ENCODE measurements around the gene TGFBR3. TPM values are rescaled to one million over a fixed set of nuclear protein-coding genes. Genes with fewer than 3 reads are reported as not detected.

TGFBR3 gene
- total and polyA plus RNA-seq, 9 of the 15 experiments (the other 6 are each of a cell fraction or from before 2014, with no cell fraction given) = 3.6 to 32.4 (median 15.6) TPM

DNA sequence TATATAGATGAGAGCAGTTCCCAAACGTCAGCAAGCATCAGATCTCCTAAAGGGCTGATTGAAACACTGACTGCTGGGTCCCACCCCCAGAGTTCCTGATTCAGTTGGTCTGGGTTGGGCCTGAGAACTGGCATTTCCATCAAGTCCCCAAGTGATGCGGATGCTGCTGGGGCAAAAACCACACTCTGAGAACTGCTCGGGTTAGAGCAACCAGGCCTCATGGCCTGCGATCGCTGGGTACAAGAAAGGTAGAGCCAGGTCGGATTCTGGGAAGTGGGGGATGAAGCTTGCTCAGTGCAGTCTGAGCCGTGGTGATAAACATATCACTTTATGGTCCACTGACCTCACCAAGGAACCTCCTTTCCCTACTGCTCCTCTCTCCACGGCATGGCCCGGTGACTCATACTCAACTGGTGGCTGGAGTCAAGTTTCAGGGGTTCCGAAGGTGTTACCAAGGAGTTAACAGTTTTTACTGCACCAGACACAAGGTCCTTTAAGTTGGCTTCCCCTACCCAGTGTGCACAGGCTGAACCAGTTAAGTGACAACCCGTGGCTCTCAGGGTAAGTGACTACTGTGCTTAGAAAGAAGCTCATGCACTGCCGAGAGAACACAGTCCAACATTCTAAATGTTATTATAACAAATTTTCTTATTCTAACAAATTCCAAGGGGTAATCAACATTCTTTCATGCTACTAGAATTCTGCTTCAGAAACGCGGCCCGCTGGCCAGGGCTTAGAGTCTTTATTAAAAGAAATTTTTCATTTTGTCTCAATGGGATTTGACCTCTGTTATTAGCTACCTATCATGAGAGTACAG lies 153.5 kb downstream of the TGFBR3 start (continued):
- TF ChIP-seq MTA2 (IDR thresholded peaks at IDR 0.05; ENCODE audit: low read depth) (peak; percentile 84), NCOA2 (IDR thresholded peaks at IDR 0.05; ENCODE audit: partially characterized antibody in 2 of 2) (no peak), HNRNPK (IDR thresholded peaks at IDR 0.05; ENCODE audit: low read depth, low read length, poor library complexity, severe bottlenecking) (no peak), NR2C2 (CRISPR knock-in tag; IDR thresholded peaks at IDR 0.05) (0 out of 2 replicates have a peak, but pooled peaks have one; percentile 37), NR2C2 (tag; IDR thresholded peaks at IDR 0.05) (peak; percentile 81), ILK (tag; IDR thresholded peaks at IDR 0.05; ENCODE audit: borderline replicate concordance, low read depth) (no peak), NRF1 (conservative IDR thresholded peaks at IDR 0.05 in 1 of 2, IDR thresholded peaks at IDR 0.05 in 1 of 2) (peak; percentile 46 to 50; a peak in 3 of 4 replicates), ZKSCAN3 (CRISPR knock-in tag; IDR thresholded peaks at IDR 0.05) (no peak), NFIC (IDR thresholded peaks at IDR 0.05) (peak; percentile 73), ZBTB43 (CRISPR knock-in tag; IDR thresholded peaks at IDR 0.05) (no peak), ZBTB7A (IDR thresholded peaks at IDR 0.05; ENCODE audit: borderline replicate concordance, control insufficient read depth, low read depth, low read length) (no peak), ELF1 (tag; IDR thresholded peaks at IDR 0.05) (no peak), ATF6 (CRISPR knock-in tag; IDR thresholded peaks at IDR 0.05) (no peak), FOXP1 (CRISPR knock-in tag; IDR thresholded peaks at IDR 0.05) (no peak)
- TF ChIP-seq, protein P1, sequence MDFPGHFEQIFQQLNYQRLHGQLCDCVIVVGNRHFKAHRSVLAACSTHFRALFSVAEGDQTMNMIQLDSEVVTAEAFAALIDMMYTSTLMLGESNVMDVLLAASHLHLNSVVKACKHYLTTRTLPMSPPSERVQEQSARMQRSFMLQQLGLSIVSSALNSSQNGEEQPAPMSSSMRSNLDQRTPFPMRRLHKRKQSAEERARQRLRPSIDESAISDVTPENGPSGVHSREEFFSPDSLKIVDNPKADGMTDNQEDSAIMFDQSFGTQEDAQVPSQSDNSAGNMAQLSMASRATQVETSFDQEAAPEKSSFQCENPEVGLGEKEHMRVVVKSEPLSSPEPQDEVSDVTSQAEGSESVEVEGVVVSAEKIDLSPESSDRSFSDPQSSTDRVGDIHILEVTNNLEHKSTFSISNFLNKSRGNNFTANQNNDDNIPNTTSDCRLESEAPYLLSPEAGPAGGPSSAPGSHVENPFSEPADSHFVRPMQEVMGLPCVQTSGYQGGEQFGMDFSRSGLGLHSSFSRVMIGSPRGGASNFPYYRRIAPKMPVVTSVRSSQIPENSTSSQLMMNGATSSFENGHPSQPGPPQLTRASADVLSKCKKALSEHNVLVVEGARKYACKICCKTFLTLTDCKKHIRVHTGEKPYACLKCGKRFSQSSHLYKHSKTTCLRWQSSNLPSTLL (IDR thresholded peaks at IDR 0.05) = no peak
- TF ChIP-seq, protein P2, sequence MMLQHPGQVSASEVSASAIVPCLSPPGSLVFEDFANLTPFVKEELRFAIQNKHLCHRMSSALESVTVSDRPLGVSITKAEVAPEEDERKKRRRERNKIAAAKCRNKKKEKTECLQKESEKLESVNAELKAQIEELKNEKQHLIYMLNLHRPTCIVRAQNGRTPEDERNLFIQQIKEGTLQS (IDR thresholded peaks at IDR 0.05) = peak; percentile 99
- TF ChIP-seq, protein P2 (CRISPR knock-in tag; conservative IDR thresholded peaks at IDR 0.05) = peak; percentile 98
